HL-60 (cell line): Measurements from ENCODE around the gene ZNF513.
"Not testable (repeated sequence)": the region's sequence is repeated elsewhere in the genome, so short reads cannot be mapped to it uniquely, and the experiment has no call there.

Source experiments
- DNase-seq, 2 experiments: peaks; one replicate each; pipeline ENCODE4 v3.0.0-alpha.2; 2010 to 2020; ENCODE audit warnings: low read depth in 1 of 2, low spot score in 1 of 2
- H3K27ac ChIP-seq: fragments of 250-450 bp; sonication (Bioruptor Pico); replicated peaks from 2 replicates; pipeline ENCODE4 v1.5.1; 2020; ENCODE audit warnings: mild to moderate bottlenecking, moderate library complexity
- H3K27me3 ChIP-seq: fragments of 250-450 bp; sonication (Bioruptor Pico); 2 replicates; pipeline ENCODE4 v1.5.1; 2021; ENCODE audit warnings: mild to moderate bottlenecking, moderate library complexity; ENCODE audit not compliant: insufficient read depth, poor library complexity, severe bottlenecking
- H3K4me3 ChIP-seq: replicated peaks from 2 replicates; pipeline ENCODE4 v1.5.1; 2011; ENCODE audit warnings: mild to moderate bottlenecking, control low read depth, low read length; ENCODE audit not compliant: insufficient read depth
- CTCF ChIP-seq: IDR thresholded peaks from one replicate; pipeline ENCODE4 v1.5.1; 2011; ENCODE audit warnings: low read length, control low read depth, inconsistent platforms; ENCODE audit not compliant: insufficient read depth
- GABPA ChIP-seq: IDR thresholded peaks from 2 replicates; pipeline ENCODE4 v1.6.1; 2012; ENCODE audit warnings: low read depth
- POLR2AphosphoS5 ChIP-seq: IDR thresholded peaks from 2 replicates; pipeline ENCODE4 v1.6.1; 2012; ENCODE audit warnings: low read depth
- REST ChIP-seq: IDR thresholded peaks from 2 replicates; pipeline ENCODE4 v1.6.1; 2012; ENCODE audit warnings: low read depth; ENCODE audit not compliant: insufficient replicate concordance
- SPI1 ChIP-seq: IDR thresholded peaks from 2 replicates; pipeline ENCODE4 v1.6.1; 2012; ENCODE audit warnings: low read depth, mild to moderate bottlenecking, borderline replicate concordance

ZNF513 gene

GRCh38 chr2:27427863-27428212 is 47.3 kb upstream of the ZNF513 start:
- H3K27ac ChIP-seq = peak overlapping the region; percentile 93
- DNase-seq = no peak
- TF ChIP-seq GABPA = no peak
- no peak for TF ChIP-seq CTCF
- TF ChIP-seq SPI1 = no peak
- TF ChIP-seq POLR2AphosphoS5 = no peak
- no peak for TF ChIP-seq REST
- H3K4me3 ChIP-seq = peak overlapping the region; percentile 99
- H3K27me3 ChIP-seq = no peaks in the 10 kb centered on the region

- H3K27me3 ChIP-seq, DNase-seq, H3K4me3 ChIP-seq, H3K27ac ChIP-seq: not testable (repeated sequence)
Observed at GRCh38 chr2:27425039-27425438, 44.5 kb upstream of the ZNF513 start.

GRCh38 chr2:27422958-27423357 is 42.4 kb upstream of the ZNF513 start:
- TF ChIP-seq POLR2AphosphoS5 (no peak), SPI1 (no peak), REST (no peak), GABPA (no peak), CTCF (no peak)
- Histone ChIP-seq H3K27me3 (no peaks in the 10 kb centered on the region), H3K27ac (no peak overlapping the region), H3K4me3 (no peak overlapping the region)
- DNase-seq = no peak

GRCh38 chr2:27421660-27422250 is 41.2 kb upstream of the ZNF513 start:
- no peak overlapping the region for H3K27ac ChIP-seq
- no peak for DNase-seq
- TF ChIP-seq SPI1 = no peak
- H3K4me3 ChIP-seq = no peak overlapping the region
- H3K27me3 ChIP-seq = no peaks in the 10 kb centered on the region

GRCh38 chr2:27420996-27421395 is 40.5 kb upstream of the ZNF513 start:
- Histone ChIP-seq H3K4me3 (no peak overlapping the region), H3K27me3 (no peaks in the 10 kb centered on the region), H3K27ac (no peak overlapping the region)
- TF ChIP-seq POLR2AphosphoS5 (no peak), CTCF (no peak), GABPA (no peak), SPI1 (no peak), REST (no peak)
- no peak for DNase-seq
